Esophagus (tissue), 2 donors: ENCODE measurements around the gene CMIP. TPM values are rescaled to one million over a fixed set of nuclear protein-coding genes. Genes with fewer than 3 reads are reported as not detected.

ENCODE experiments used
- H3K27ac ChIP-seq, 2 donors: one replicate each; pipeline ENCODE4 v1.5.1; 2013; ENCODE audit warnings: low read depth in 2 of 2, mild to moderate bottlenecking in 2 of 2, inconsistent platforms in 1 of 2, low read length in 1 of 2, moderate library complexity in 1 of 2
- H3K27me3 ChIP-seq, 2 donors: one replicate each; pipeline ENCODE4 v1.6.1; 2013; ENCODE audit warnings: low read length in 2 of 2, control low read depth in 1 of 2, mild to moderate bottlenecking in 1 of 2; ENCODE audit not compliant: insufficient read depth in 2 of 2, control insufficient read depth in 1 of 2
- H3K36me3 ChIP-seq, 2 donors: one replicate each; pipeline ENCODE4 v1.6.1; 2013; ENCODE audit warnings: low read length in 1 of 2; ENCODE audit not compliant: control insufficient read depth in 2 of 2, insufficient read depth in 2 of 2
- H3K4me1 ChIP-seq, 2 donors: one replicate each; pipeline ENCODE4 v1.6.1; 2013; ENCODE audit warnings: low read length in 1 of 2; ENCODE audit not compliant: control insufficient read depth in 2 of 2, insufficient read depth in 2 of 2
- H3K4me3 ChIP-seq, 2 donors: one replicate each; pipeline ENCODE4 v1.5.1; 2013; ENCODE audit warnings: low read length in 2 of 2, mild to moderate bottlenecking in 2 of 2, low read depth in 1 of 2, moderate library complexity in 1 of 2
- H3K9me3 ChIP-seq, 2 donors: one replicate each; pipeline ENCODE4 v1.6.1; 2013; ENCODE audit warnings: mild to moderate bottlenecking in 2 of 2, low read depth in 1 of 2, low read length in 1 of 2, moderate library complexity in 1 of 2; ENCODE audit not compliant: control insufficient read depth in 2 of 2, insufficient read depth in 1 of 2
- WGBS, 2 donors: extraction: QIAGEN DNeasy Blood & Tissue Kit; methylation state at CpG; one replicate each; pipeline ENCODE4 v1.1.7; 2013; 5-methylcytosine and 5-hydroxymethylcytosine counted together
- polyA plus RNA-seq, 2 donors: library from polyadenylated mRNA; stranded (reverse); fragments of 200-250 nt; gene quantifications; one replicate each; pipeline ENCODE4 v1.2.3, GENCODE V29; 2013
- donor health status: healthy with polysubstance abuse.
- donor health status: Bipolar disorder and iron deficiency.

CMIP gene
- polyA plus RNA-seq, 2 donors, result 16.9 to 19.3 TPM

GRCh38 chr16:81491541-81492188 is 47.1 kb downstream of the CMIP start:
- 55 to 61% methylated on average over 18 of the region's 18 CpGs for WGBS, 2 donors
- H3K36me3 ChIP-seq, result no peaks in the 10 kb centered on the region
- peak overlapping the region; percentile 89 to 98 for H3K27ac ChIP-seq
- no peaks in the 10 kb centered on the region for H3K9me3 ChIP-seq
- no peaks in the 10 kb centered on the region for H3K27me3 ChIP-seq
- no peak overlapping the region for H3K4me3 ChIP-seq
- peaks cover 11 to 36% of the 10 kb centered on the region in 2 donors for H3K4me1 ChIP-seq

GRCh38 chr16:81492311-81492761 is 47.7 kb downstream of the CMIP start:
- peak overlapping the region; percentile 89 to 98 for H3K27ac ChIP-seq
- peaks cover 11 to 36% of the 10 kb centered on the region in 2 donors for H3K4me1 ChIP-seq

GRCh38 chr16:81492965-81493754 is 48.6 kb downstream of the CMIP start:
- 64 to 68% methylated on average over 29 of the region's 29 CpGs for WGBS, 2 donors
- H3K36me3 ChIP-seq, result no peaks in the 10 kb centered on the region
- no peaks in the 10 kb centered on the region for H3K27me3 ChIP-seq
- peaks cover 13 to 40% of the 10 kb centered on the region in 2 donors for H3K4me1 ChIP-seq
- no peaks in the 10 kb centered on the region for H3K9me3 ChIP-seq
- no peak overlapping the region for H3K4me3 ChIP-seq
- H3K27ac ChIP-seq, result peak overlapping the region; percentile 89 to 98

More at GRCh38 chr16:81492311-81492761, 47.7 kb downstream of the CMIP start:
- Histone ChIP-seq H3K4me3 (no peak overlapping the region), H3K27me3 (no peaks in the 10 kb centered on the region), H3K36me3 (no peaks in the 10 kb centered on the region), H3K9me3 (no peaks in the 10 kb centered on the region)
- 61 to 64% methylated on average over 14 of the region's 14 CpGs for WGBS, 2 donors

GRCh38 chr16:81493755-81494433 is 49.3 kb downstream of the CMIP start:
- peaks cover 0 to 3% of the 10 kb centered on the region in 2 donors for H3K36me3 ChIP-seq
- WGBS, 2 donors, result 40 to 43% methylated on average over 23 of the region's 23 CpGs
- H3K27ac ChIP-seq, result peak overlapping the region; percentile 96 to 98
- H3K4me3 ChIP-seq, result no peak overlapping the region
- no peaks in the 10 kb centered on the region for H3K27me3 ChIP-seq
- H3K9me3 ChIP-seq, result no peaks in the 10 kb centered on the region
- H3K4me1 ChIP-seq, result peaks cover 13 to 44% of the 10 kb centered on the region in 2 donors

GRCh38 chr16:81494434-81494806 is 49.8 kb downstream of the CMIP start:
- Histone ChIP-seq H3K36me3 (peaks cover 0 to 3% of the 10 kb centered on the region in 2 donors), H3K9me3 (no peaks in the 10 kb centered on the region), H3K27ac (peak overlapping the region; percentile 96 to 98), H3K4me1 (peaks cover 13 to 47% of the 10 kb centered on the region in 2 donors), H3K27me3 (no peaks in the 10 kb centered on the region), H3K4me3 (no peak overlapping the region)
- 68 to 78% methylated on average over 10 of the region's 10 CpGs for WGBS, 2 donors

- Histone ChIP-seq H3K4me3 (no peak overlapping the region), H3K4me1 (peaks cover 8 to 52% of the 10 kb centered on the region in 2 donors), H3K27ac (peak overlapping the region; percentile 96 to 98), H3K9me3 (no peaks in the 10 kb centered on the region), H3K36me3 (peaks cover 0 to 3% of the 10 kb centered on the region in 2 donors), H3K27me3 (no peaks in the 10 kb centered on the region)
- WGBS, 2 donors, result 92 to 93% methylated on average over 4 of the region's 4 CpGs
These were observed 50.3 kb downstream of the CMIP start for GRCh38 chr16:81494888-81495287.

- Histone ChIP-seq H3K27me3 (no peaks in the 10 kb centered on the region), H3K9me3 (no peaks in the 10 kb centered on the region), H3K4me1 (peaks cover 7 to 52% of the 10 kb centered on the region in 2 donors), H3K4me3 (no peak overlapping the region), H3K36me3 (peaks cover 0 to 3% of the 10 kb centered on the region in 2 donors), H3K27ac (peak overlapping the region; percentile 96 to 98)
- 50 to 54% methylated on average over 17 of the region's 17 CpGs for WGBS, 2 donors
These were observed 51.0 kb downstream of the CMIP start for GRCh38 chr16:81495321-81496234.

- H3K27ac ChIP-seq, result no peak overlapping the region
- no peak overlapping the region for H3K4me3 ChIP-seq
- H3K9me3 ChIP-seq, result no peaks in the 10 kb centered on the region
- WGBS, 2 donors, result 81 to 93% methylated on average over 7 of the region's 7 CpGs
- peaks cover 0 to 3% of the 10 kb centered on the region in 2 donors for H3K36me3 ChIP-seq
- H3K27me3 ChIP-seq, result no peaks in the 10 kb centered on the region
- H3K4me1 ChIP-seq, result peaks cover 7 to 51% of the 10 kb centered on the region in 2 donors
These were observed 51.7 kb downstream of the CMIP start for GRCh38 chr16:81496321-81496720.
